CD14-positive monocyte (primary cell): ENCODE measurements around the gene MYH8. TPM values are rescaled to one million over a fixed set of nuclear protein-coding genes. Genes with fewer than 3 reads are reported as not detected.

Source experiments
- DNase-seq, 3 donors: peaks; one replicate each; pipeline ENCODE4 v3.0.0-alpha.2; 2011 to 2022
- H2AFZ ChIP-seq: 2 replicates; pipeline ENCODE4 v1.6.0; 2012; ENCODE audit warnings: mild to moderate bottlenecking, low read depth, low read length, inconsistent platforms; ENCODE audit not compliant: insufficient read depth, poor library complexity, severe bottlenecking
- H3K27ac ChIP-seq, 2 donors: 1 replicate in 1 of 2; 2 replicates in 1 of 2; pipeline ENCODE4 v1.5.1; 2012 to 2013; ENCODE audit warnings: low read length in 2 of 2, control low read depth in 1 of 2, inconsistent platforms in 1 of 2, low read depth in 1 of 2, mild to moderate bottlenecking in 1 of 2
- H3K27me3 ChIP-seq, 2 donors: one replicate each; pipeline versions ENCODE4 v1.6.0 to v1.6.1; 2011 to 2013; ENCODE audit warnings: low read length in 2 of 2; ENCODE audit not compliant: control insufficient read depth in 2 of 2, insufficient read depth in 2 of 2
- H3K36me3 ChIP-seq, 2 donors: replicated peaks in 1 of 2; 1 replicate in 1 of 2; 2 replicates in 1 of 2; pipeline versions ENCODE4 v1.5.1 to v1.6.1; 2012 to 2013; ENCODE audit warnings: low read length in 2 of 2, control low read depth in 1 of 2, inconsistent platforms in 1 of 2, mild to moderate bottlenecking in 1 of 2; ENCODE audit not compliant: insufficient read depth in 2 of 2, control insufficient read depth in 1 of 2
- H3K4me1 ChIP-seq, 2 donors: 1 replicate in 1 of 2; 2 replicates in 1 of 2; pipeline versions ENCODE4 v1.5.1 to v1.6.1; 2012 to 2013; ENCODE audit warnings: low read length in 2 of 2, control low read depth in 1 of 2, inconsistent platforms in 1 of 2, mild to moderate bottlenecking in 1 of 2, moderate library complexity in 1 of 2; ENCODE audit not compliant: insufficient read depth in 2 of 2, control insufficient read depth in 1 of 2
- H3K4me2 ChIP-seq: replicated peaks from 2 replicates; pipeline ENCODE3; 2012; ENCODE audit warnings: low read length, moderate library complexity, mild to moderate bottlenecking; ENCODE audit not compliant: poor library complexity, severe bottlenecking; ENCODE audit errors: extremely low read depth
- H3K4me3 ChIP-seq, 3 experiments: fragments of 200-600 bp in 1 of 3; sonication (generic) in 1 of 3; replicated peaks in 1 of 3; 1 replicate in 2 of 3; 2 replicates in 1 of 3; pipeline ENCODE4 v1.5.1; 2011 to 2013; ENCODE audit warnings: low read length in 3 of 3, mild to moderate bottlenecking in 3 of 3, control low read depth in 2 of 3, low read depth in 2 of 3, inconsistent platforms in 1 of 3, moderate library complexity in 1 of 3
- H3K79me2 ChIP-seq: 2 replicates; pipeline ENCODE4 v1.6.0; 2012; ENCODE audit warnings: mild to moderate bottlenecking, control low read depth, inconsistent platforms, low read length, moderate library complexity; ENCODE audit not compliant: insufficient read depth
- H3K9ac ChIP-seq: 2 replicates; pipeline ENCODE4 v1.6.0; 2017; ENCODE audit warnings: low read length, mild to moderate bottlenecking; ENCODE audit not compliant: insufficient read depth, poor library complexity, severe bottlenecking
- H3K9me3 ChIP-seq, 2 donors: replicated peaks in 1 of 2; 1 replicate in 1 of 2; 2 replicates in 1 of 2; pipeline versions ENCODE4 v1.5.1 to v1.6.1; 2012 to 2013; ENCODE audit warnings: low read length in 2 of 2, control low read depth in 1 of 2; ENCODE audit not compliant: control insufficient read depth in 1 of 2, insufficient read depth in 1 of 2
- H4K20me1 ChIP-seq: 2 replicates; pipeline ENCODE4 v1.6.0; 2012; ENCODE audit warnings: mild to moderate bottlenecking, low read length, control low read depth, moderate library complexity; ENCODE audit not compliant: insufficient read depth
- H3K27ac Mint-ChIP-seq, 7 donors: one replicate each; pipeline ENCODE4 v1.8.0; 2020; ENCODE audit warnings: mild to moderate bottlenecking in 7 of 7, mixed read lengths in 7 of 7, moderate library complexity in 6 of 7, inconsistent platforms in 2 of 7
- H3K27me3 Mint-ChIP-seq, 3 donors: one replicate each; pipeline ENCODE4 v1.8.0; 2021 to 2022; ENCODE audit warnings: low read depth in 3 of 3, mild to moderate bottlenecking in 3 of 3, mixed read lengths in 3 of 3, moderate library complexity in 3 of 3, inconsistent platforms in 1 of 3
- H3K36me3 Mint-ChIP-seq, 2 donors: one replicate each; pipeline ENCODE4 v1.8.0; 2020; ENCODE audit warnings: mixed read lengths in 2 of 2, inconsistent platforms in 1 of 2, mild to moderate bottlenecking in 1 of 2
- H3K4me1 Mint-ChIP-seq: one replicate; pipeline ENCODE4 v1.8.0; 2020; ENCODE audit warnings: mild to moderate bottlenecking, mixed read lengths
- H3K4me3 Mint-ChIP-seq, 2 donors: one replicate each; pipeline ENCODE4 v1.8.0; 2020; ENCODE audit warnings: mild to moderate bottlenecking in 2 of 2, mixed read lengths in 2 of 2, moderate library complexity in 1 of 2
- H3K9me3 Mint-ChIP-seq, 7 donors: one replicate each; pipeline ENCODE4 v1.8.0; 2020 to 2022; ENCODE audit warnings: mixed read lengths in 7 of 7, mild to moderate bottlenecking in 6 of 7, moderate library complexity in 6 of 7, inconsistent platforms in 2 of 7
- WGBS: methylation state at CpG from one replicate; pipeline ENCODE4 v1.1.5; 2013; ENCODE audit warnings: missing lambda C conversion rate; ENCODE audit not compliant: insufficient coverage; 5-methylcytosine and 5-hydroxymethylcytosine counted together
- intact Hi-C, 2 donors: fragments of 100-400 bp; cut with micrococcal nuclease; formaldehyde crosslinking; loops; one replicate each; pipeline versions ENCODE4 v1.15.0 to v1.15.1; 2023
- polyA plus RNA-seq, 3 donors: library from polyadenylated mRNA; depleted of rRNA in 1 of 3; unstranded in 2 of 3; stranded (reverse) in 1 of 3; fragments of 300-500 nt in 2 of 3; fragments of >200 nt in 1 of 3; fragmentation: Illumina TruSeq in 2 of 3; gene quantifications; 1 replicate in 2 of 3; 2 replicates in 1 of 3; pipeline ENCODE4 v1.2.3, GENCODE V29; 2012 to 2021
- TF ChIP-seq, protein P1 (sequence below): fragments of 200-600 bp; IDR thresholded peaks from one replicate; pipeline ENCODE4 v1.8.0; 2022; ENCODE audit warnings: antibody characterized with exemption, mild to moderate bottlenecking

Gene MYH8
- polyA plus RNA-seq, 3 donors, result not detected

DNA sequence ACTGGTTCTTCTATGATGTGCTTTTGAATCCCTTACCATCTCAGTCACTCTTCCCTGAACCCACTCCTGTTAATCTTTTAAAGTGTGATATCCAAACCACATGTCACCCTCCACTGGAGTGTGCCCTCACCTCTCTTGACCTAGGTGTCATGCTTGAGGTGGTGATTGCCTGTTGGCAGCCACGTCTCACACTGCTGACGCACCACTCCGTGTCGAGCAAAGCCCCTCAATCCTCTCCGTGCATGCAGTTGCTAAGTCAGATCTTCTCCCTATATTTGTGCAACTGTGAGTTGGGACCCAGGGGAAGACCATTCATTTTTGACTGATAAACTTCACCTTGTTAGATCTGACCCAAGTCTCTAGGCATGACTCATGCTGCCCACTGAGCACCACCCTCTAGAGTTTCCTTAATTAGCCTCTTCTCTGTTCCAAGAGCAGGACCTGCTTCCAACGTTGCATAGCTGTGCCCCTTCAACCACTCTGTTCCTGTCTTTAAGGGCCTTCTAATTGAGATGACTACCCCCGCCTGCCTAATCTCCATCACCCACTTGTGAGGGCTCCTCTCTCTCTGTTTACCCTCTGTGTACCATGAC, 51.6 kb downstream of the MYH8 start:
- TF ChIP-seq, protein P1, sequence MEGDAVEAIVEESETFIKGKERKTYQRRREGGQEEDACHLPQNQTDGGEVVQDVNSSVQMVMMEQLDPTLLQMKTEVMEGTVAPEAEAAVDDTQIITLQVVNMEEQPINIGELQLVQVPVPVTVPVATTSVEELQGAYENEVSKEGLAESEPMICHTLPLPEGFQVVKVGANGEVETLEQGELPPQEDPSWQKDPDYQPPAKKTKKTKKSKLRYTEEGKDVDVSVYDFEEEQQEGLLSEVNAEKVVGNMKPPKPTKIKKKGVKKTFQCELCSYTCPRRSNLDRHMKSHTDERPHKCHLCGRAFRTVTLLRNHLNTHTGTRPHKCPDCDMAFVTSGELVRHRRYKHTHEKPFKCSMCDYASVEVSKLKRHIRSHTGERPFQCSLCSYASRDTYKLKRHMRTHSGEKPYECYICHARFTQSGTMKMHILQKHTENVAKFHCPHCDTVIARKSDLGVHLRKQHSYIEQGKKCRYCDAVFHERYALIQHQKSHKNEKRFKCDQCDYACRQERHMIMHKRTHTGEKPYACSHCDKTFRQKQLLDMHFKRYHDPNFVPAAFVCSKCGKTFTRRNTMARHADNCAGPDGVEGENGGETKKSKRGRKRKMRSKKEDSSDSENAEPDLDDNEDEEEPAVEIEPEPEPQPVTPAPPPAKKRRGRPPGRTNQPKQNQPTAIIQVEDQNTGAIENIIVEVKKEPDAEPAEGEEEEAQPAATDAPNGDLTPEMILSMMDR, result no peak
- H3K27me3 ChIP-seq, result peaks cover 0 to 6% of the 10 kb centered on the region in 2 donors
- intact Hi-C loops, result no loop called here
- Mint-ChIP-seq H3K4me3 (no peak overlapping the region), H3K9me3 (no peaks in the 10 kb centered on the region), H3K27me3 (peaks cover 4 to 12% (median 6%) of the 10 kb centered on the region in 3 donors), H3K27ac (no peak overlapping the region), H3K36me3 (no peaks in the 10 kb centered on the region), H3K4me1 (no peaks in the 10 kb centered on the region)
- H3K27ac ChIP-seq, result no peak overlapping the region
- no peaks in the 10 kb centered on the region for H4K20me1 ChIP-seq
- H3K36me3 ChIP-seq, result no peaks in the 10 kb centered on the region
- WGBS, result 79% methylated on average over 4 of the region's 7 CpGs
- no peak overlapping the region for H3K9ac ChIP-seq
- no peak overlapping the region for H2AFZ ChIP-seq
- DNase-seq, result no peak
- no peak overlapping the region for H3K4me3 ChIP-seq
- H3K4me2 ChIP-seq, result no peak overlapping the region
- no peaks in the 10 kb centered on the region for H3K4me1 ChIP-seq
- no peaks in the 10 kb centered on the region for H3K79me2 ChIP-seq
- H3K9me3 ChIP-seq, result no peaks in the 10 kb centered on the region

GRCh38 chr17:10369239-10369638, 52.5 kb downstream of the MYH8 start:
- TF ChIP-seq, protein P1, result no peak
- no peaks in the 10 kb centered on the region for H3K36me3 Mint-ChIP-seq
- H3K27ac Mint-ChIP-seq, result no peak overlapping the region
- Histone ChIP-seq H3K79me2 (no peaks in the 10 kb centered on the region), H3K36me3 (no peaks in the 10 kb centered on the region), H3K9me3 (no peaks in the 10 kb centered on the region), H3K4me1 (no peaks in the 10 kb centered on the region), H2AFZ (no peak overlapping the region), H4K20me1 (no peaks in the 10 kb centered on the region), H3K4me2 (no peak overlapping the region), H3K27ac (no peak overlapping the region), H3K9ac (no peak overlapping the region), H3K27me3 (peaks cover 0 to 6% of the 10 kb centered on the region in 2 donors), H3K4me3 (no peak overlapping the region)
- no CpG with 5 or more reads among the region's 1 CpG for WGBS
- H3K9me3 Mint-ChIP-seq, result no peaks in the 10 kb centered on the region
- no peaks in the 10 kb centered on the region for H3K4me1 Mint-ChIP-seq
- peaks cover 4 to 11% (median 6%) of the 10 kb centered on the region in 3 donors for H3K27me3 Mint-ChIP-seq
- DNase-seq, result no peak
- H3K4me3 Mint-ChIP-seq, result no peak overlapping the region
- intact Hi-C loops, result no loop called here
